WERI-Rb-1 (cell line): Measurements from ENCODE around the gene SLC17A8.
"Not testable (repeated sequence)": the region's sequence is repeated elsewhere in the genome, so short reads cannot be mapped to it uniquely, and the experiment has no call there.

Source experiments
- DNase-seq: peaks from one replicate; pipeline ENCODE4 v3.0.0-alpha.2; 2020
- H3K27ac ChIP-seq: fragments of 250-450 bp; sonication (Bioruptor Pico); 2 replicates; pipeline ENCODE4 v1.5.1; 2020; ENCODE audit warnings: mild to moderate bottlenecking, moderate library complexity
- H3K27me3 ChIP-seq: fragments of 250-450 bp; sonication (Bioruptor Pico); 2 replicates; pipeline ENCODE4 v1.5.1; 2021; ENCODE audit warnings: mild to moderate bottlenecking, low read depth, moderate library complexity; ENCODE audit not compliant: insufficient read depth, severe bottlenecking
- H3K36me3 ChIP-seq: fragments of 250-450 bp; sonication (Bioruptor Pico); 2 replicates; pipeline ENCODE4 v1.5.1; 2020; ENCODE audit warnings: mild to moderate bottlenecking, moderate library complexity
- H3K4me3 ChIP-seq: 2 replicates; pipeline ENCODE4 v1.5.1; 2011; ENCODE audit warnings: low read depth, mild to moderate bottlenecking, control low read depth, low read length
- H3K9me3 ChIP-seq: fragments of 250-450 bp; sonication (Bioruptor Pico); 2 replicates; pipeline ENCODE4 v1.5.1; 2021; ENCODE audit warnings: mild to moderate bottlenecking, moderate library complexity; ENCODE audit not compliant: severe bottlenecking
- CTCF ChIP-seq: IDR thresholded peaks from 2 replicates; pipeline ENCODE4 v1.5.1; 2011; ENCODE audit warnings: low read depth, mild to moderate bottlenecking, control low read depth, inconsistent platforms, low read length

The SLC17A8 gene

GRCh38 chr12:100356644-100357223 is at the start of gene SLC17A8:
Gene SLC17A8 (plus strand): TSS chr12:100357074. CDS start chr12:100357392, 318 bp downstream.
- H3K27me3 ChIP-seq, result no peaks in the 10 kb centered on the region
- no peak within 1 kb of the TSS for H3K4me3 ChIP-seq
- no peak for TF ChIP-seq CTCF
- DNase-seq, result no peak
- H3K27ac ChIP-seq, result no peak within 1 kb of the TSS
- no peaks in the 10 kb centered on the region for H3K36me3 ChIP-seq
- no peaks in the 10 kb centered on the region for H3K9me3 ChIP-seq

- H3K36me3 ChIP-seq, result peaks cover 23% of the 10 kb centered on the region
- not testable (repeated sequence) for DNase-seq, H3K9me3 ChIP-seq, H3K4me3 ChIP-seq, H3K27ac ChIP-seq, H3K27me3 ChIP-seq
Observed at GRCh38 chr12:100308138-100308537, 48.7 kb upstream of the SLC17A8 start.

DNA sequence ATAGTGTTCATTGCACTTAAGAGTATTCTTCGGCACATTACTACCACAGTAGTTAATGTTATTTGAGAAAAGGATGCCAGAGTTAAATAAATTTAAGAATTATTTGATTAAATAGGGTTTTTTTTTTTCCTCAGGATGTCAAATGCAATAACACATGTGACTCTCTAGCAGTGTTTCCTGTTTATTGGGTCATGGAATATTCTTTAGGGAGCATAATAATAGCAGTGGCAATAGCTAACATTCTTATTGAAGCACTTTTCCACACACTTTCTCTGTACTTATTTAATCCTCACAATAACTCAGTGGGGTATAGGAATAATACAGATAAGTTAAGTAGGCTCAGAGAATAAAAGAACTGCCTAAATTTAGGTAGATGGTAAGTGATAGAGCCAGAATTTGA is 45.6 kb upstream of the SLC17A8 start:
- Histone ChIP-seq H3K27me3 (no peaks in the 10 kb centered on the region), H3K4me3 (no peak overlapping the region), H3K9me3 (no peaks in the 10 kb centered on the region), H3K27ac (no peak overlapping the region), H3K36me3 (peaks cover 24% of the 10 kb centered on the region)
- no peak for DNase-seq
- no peak for TF ChIP-seq CTCF

- no peak for DNase-seq
- no peak overlapping the region for H3K27ac ChIP-seq
- no peaks in the 10 kb centered on the region for H3K27me3 ChIP-seq
- TF ChIP-seq CTCF, result no peak
- no peak overlapping the region for H3K4me3 ChIP-seq
- peaks cover 37% of the 10 kb centered on the region for H3K36me3 ChIP-seq
- H3K9me3 ChIP-seq, result no peaks in the 10 kb centered on the region
Observed at GRCh38 chr12:100317371-100317770, 39.5 kb upstream of the SLC17A8 start.

GRCh38 chr12:100324498-100324897 is 32.4 kb upstream of the SLC17A8 start:
- Histone ChIP-seq H3K9me3 (no peaks in the 10 kb centered on the region), H3K27ac (no peak overlapping the region), H3K4me3 (no peak overlapping the region), H3K27me3 (no peaks in the 10 kb centered on the region), H3K36me3 (peaks cover 19% of the 10 kb centered on the region)
- no peak for TF ChIP-seq CTCF
- no peak for DNase-seq

GRCh38 chr12:100326208-100326607 is 30.7 kb upstream of the SLC17A8 start:
- Histone ChIP-seq H3K9me3 (no peaks in the 10 kb centered on the region), H3K27me3 (no peaks in the 10 kb centered on the region), H3K36me3 (peaks cover 23% of the 10 kb centered on the region), H3K27ac (no peak overlapping the region), H3K4me3 (no peak overlapping the region)
- TF ChIP-seq CTCF, result no peak
- DNase-seq, result no peak
